Kidney (tissue), 14 donors: Measurements from ENCODE around the gene BBLN. TPM values are rescaled to one million over a fixed set of nuclear protein-coding genes. Genes with fewer than 3 reads are reported as not detected.

ENCODE experiments used
- DNase-seq, 5 donors: peaks; one replicate each; pipeline ENCODE4 v3.0.0-alpha.2; 2013 to 2020
- FAIRE-seq: peaks from 2 replicates; lab custom pipeline; 2012; peaks lifted over from hg19 to GRCh38; lab: Jason Lieb, UNC
- H3K27ac ChIP-seq, 2 donors: one replicate each; pipeline ENCODE4 v1.7.0; 2013; ENCODE audit warnings: low read depth in 2 of 2, low read length in 2 of 2, inconsistent platforms in 1 of 2
- H3K27me3 ChIP-seq: one replicate; pipeline ENCODE4 v1.7.1; 2013; ENCODE audit warnings: low read length, inconsistent platforms; ENCODE audit not compliant: control insufficient read depth, insufficient read depth
- H3K36me3 ChIP-seq, 3 donors: one replicate each; pipeline versions ENCODE4 v1.7.0 to v1.7.1; 2013; ENCODE audit warnings: low read length in 3 of 3, control low read depth in 1 of 3, inconsistent platforms in 1 of 3; ENCODE audit not compliant: insufficient read depth in 3 of 3, control insufficient read depth in 2 of 3
- H3K4me1 ChIP-seq, 3 donors: one replicate each; pipeline versions ENCODE4 v1.7.0 to v1.7.1; 2013; ENCODE audit warnings: low read length in 3 of 3, inconsistent platforms in 1 of 3, low read depth in 1 of 3; ENCODE audit not compliant: control insufficient read depth in 2 of 3, insufficient read depth in 2 of 3
- H3K4me3 ChIP-seq, 3 donors: one replicate each; pipeline versions ENCODE4 v1.7.0 to v1.8.1; 2013; ENCODE audit warnings: low read length in 3 of 3, control low read depth in 1 of 3, inconsistent platforms in 1 of 3
- H3K9ac ChIP-seq, 3 donors: one replicate each; pipeline versions ENCODE4 v1.7.0 to v1.7.1; 2013; ENCODE audit warnings: low read length in 3 of 3, control low read depth in 1 of 3, inconsistent platforms in 1 of 3
- H3K9me3 ChIP-seq, 3 donors: one replicate each; pipeline versions ENCODE4 v1.7.0 to v1.7.1; 2013; ENCODE audit warnings: low read length in 3 of 3, control low read depth in 1 of 3, inconsistent platforms in 1 of 3; ENCODE audit not compliant: control insufficient read depth in 2 of 3, insufficient read depth in 1 of 3
- CTCF ChIP-seq: IDR thresholded peaks from 3 replicates; pipeline ENCODE4 v1.5.1; 2012; ENCODE audit warnings: mild to moderate bottlenecking, moderate library complexity, borderline replicate concordance; ENCODE audit not compliant: insufficient read depth; ENCODE audit errors: extremely low read depth
- intact Hi-C: fragments of 100-400 bp; cut with DNase I; formaldehyde crosslinking; loops from one replicate; pipeline ENCODE4 v1.11.1; 2022
- polyA plus RNA-seq: library from polyadenylated mRNA; stranded (reverse); fragments of 350-450 nt; fragmentation: Illumina TruSeq; extraction: RNeasy Lipid Tissue Mini Kit (QIAGEN cat#74804); gene quantifications from one replicate; pipeline ENCODE4 v1.2.3, GENCODE V29; 2014; ENCODE audit warnings: low read depth, low replicate concordance; ENCODE audit not compliant: insufficient read depth
- total RNA-seq: library from RNA; stranded (reverse); fragmentation: NEBNext Ultra II Directional; extraction: Animal tissue kit (Norgen Biotek cat#: 25700); gene quantifications from one replicate; pipeline ENCODE4 v1.2.1, GENCODE V29; 2021
- donor health status: control.
- donor health status: control.
- donor health status: control.
- donor health status: control.
- donor health status: control.
- donor health status: DM: yes; HTN: yes; CAD: no.
- donor health status: Normal renal cell carcinoma (clear cell type).

BBLN gene
- total and polyA plus RNA-seq, 2 donors from 2014 or later = 55.6 to 192 TPM

- H3K4me1 ChIP-seq = peaks cover 0 to 28% (median 19%) of the 10 kb centered on the region in 3 donors
- H3K4me3 ChIP-seq = peak overlapping the region in 2 of 3 donors; percentile 49 to 52
- H3K27ac ChIP-seq = peak overlapping the region; percentile 98 to 99
- no peak for TF ChIP-seq CTCF
- no peaks in the 10 kb centered on the region for H3K27me3 ChIP-seq
- no peaks in the 10 kb centered on the region for H3K36me3 ChIP-seq
- peak overlapping the region in 2 of 3 donors; percentile 58 to 91 for H3K9ac ChIP-seq
- intact Hi-C loops = loop anchor here (10.0 kb wide), 1 partner anchor 170 kb away; no protein-coding TSS in a partner anchor
- DNase-seq = peak; percentile 60 to 78 (median 61)
- H3K9me3 ChIP-seq = no peaks in the 10 kb centered on the region
- FAIRE-seq = no peak
These were observed 45.5 kb upstream of the BBLN start for GRCh38 chr9:128114326-128115186.

- Histone ChIP-seq H3K4me3 (peak overlapping the region in 2 of 3 donors; percentile 49 to 52), H3K27ac (peak overlapping the region; percentile 98 to 99), H3K9me3 (no peaks in the 10 kb centered on the region), H3K36me3 (no peaks in the 10 kb centered on the region), H3K9ac (peak overlapping the region in 2 of 3 donors; percentile 58 to 91), H3K27me3 (no peaks in the 10 kb centered on the region), H3K4me1 (peaks cover 0 to 28% (median 19%) of the 10 kb centered on the region in 3 donors)
- no peak for TF ChIP-seq CTCF
- FAIRE-seq = no peak
- DNase-seq = peak in 4 of 5 donors; percentile 50 to 95 (median 67)
- intact Hi-C loops = loop anchor here (10.0 kb wide), 1 partner anchor 171 kb away; no protein-coding TSS in a partner anchor
These were observed 44.6 kb upstream of the BBLN start for GRCh38 chr9:128115187-128116103.

- TF ChIP-seq CTCF = no peak
- H3K27ac ChIP-seq = peak overlapping the region; percentile 72 to 98
- FAIRE-seq = no peak
- H3K36me3 ChIP-seq = peaks cover 0 to 4% (median 3%) of the 10 kb centered on the region in 3 donors
- peak in 2 of 5 donors; percentile 41 to 60 for DNase-seq
- peaks cover 0 to 28% (median 15%) of the 10 kb centered on the region in 3 donors for H3K4me1 ChIP-seq
- no peaks in the 10 kb centered on the region for H3K9me3 ChIP-seq
- no peak overlapping the region for H3K4me3 ChIP-seq
- peak overlapping the region in 1 of 3 donors; percentile 26 for H3K9ac ChIP-seq
- H3K27me3 ChIP-seq = no peaks in the 10 kb centered on the region
- intact Hi-C loops = loop anchor here (10.0 kb wide), 1 partner anchor 172 kb away; no protein-coding TSS in a partner anchor
These were observed 43.7 kb upstream of the BBLN start for GRCh38 chr9:128116104-128117083.
